Measurements from ENCODE around the gene DNAJA3.
A peak's percentile ranks its signal among the peaks of the same experiment; 100 is the strongest.

The DNAJA3 gene

DNA sequence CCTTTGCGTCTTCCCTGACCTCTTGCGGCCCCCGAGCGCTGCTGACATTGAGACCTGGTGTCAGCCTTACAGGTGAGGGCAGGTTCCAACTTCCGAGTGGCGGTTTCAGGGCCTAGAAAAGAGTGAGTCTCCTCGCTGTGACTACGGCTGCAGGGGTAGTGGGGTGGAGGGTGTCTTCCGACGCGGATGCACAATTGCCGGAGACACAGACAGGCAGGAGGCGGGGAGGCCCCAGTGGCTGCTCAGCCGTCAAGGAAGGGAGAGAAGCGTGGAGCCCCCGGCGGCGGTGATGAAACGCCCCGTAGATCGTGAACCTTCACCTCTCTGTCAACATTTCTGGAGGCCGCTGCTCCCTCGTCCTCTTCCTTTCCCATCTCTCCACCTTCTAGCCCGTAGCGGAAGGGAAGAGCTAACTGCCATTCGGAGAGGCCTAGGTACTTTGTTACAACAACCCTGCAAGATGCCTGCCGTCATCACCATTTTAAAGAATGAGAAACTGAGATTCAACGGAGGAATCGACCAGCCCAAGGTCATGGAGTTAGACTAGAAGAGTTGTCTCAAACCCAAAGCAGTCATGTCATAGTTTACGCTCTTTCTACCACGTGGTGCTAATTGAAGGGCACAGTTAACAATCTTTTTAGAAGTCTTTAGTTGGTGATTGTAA, 485 bp downstream of the DNAJA3 start:
- Mint-ChIP-seq H3K27me3 (ENCODE audit: low read depth) (peaks cover 2% of the 10 kb centered on the region), H3K4me3 (peak overlapping the region; percentile 98), H3K9me3 (no peaks in the 10 kb centered on the region), H3K4me1 (ENCODE audit: low read depth) (peaks cover 20% of the 10 kb centered on the region), H3K36me3 (ENCODE audit: low read depth) (peaks cover 20% of the 10 kb centered on the region), H3K27ac (peak overlapping the region; percentile 100)
- DNase-seq (ENCODE audit: low spot score) = no peak

DNA sequence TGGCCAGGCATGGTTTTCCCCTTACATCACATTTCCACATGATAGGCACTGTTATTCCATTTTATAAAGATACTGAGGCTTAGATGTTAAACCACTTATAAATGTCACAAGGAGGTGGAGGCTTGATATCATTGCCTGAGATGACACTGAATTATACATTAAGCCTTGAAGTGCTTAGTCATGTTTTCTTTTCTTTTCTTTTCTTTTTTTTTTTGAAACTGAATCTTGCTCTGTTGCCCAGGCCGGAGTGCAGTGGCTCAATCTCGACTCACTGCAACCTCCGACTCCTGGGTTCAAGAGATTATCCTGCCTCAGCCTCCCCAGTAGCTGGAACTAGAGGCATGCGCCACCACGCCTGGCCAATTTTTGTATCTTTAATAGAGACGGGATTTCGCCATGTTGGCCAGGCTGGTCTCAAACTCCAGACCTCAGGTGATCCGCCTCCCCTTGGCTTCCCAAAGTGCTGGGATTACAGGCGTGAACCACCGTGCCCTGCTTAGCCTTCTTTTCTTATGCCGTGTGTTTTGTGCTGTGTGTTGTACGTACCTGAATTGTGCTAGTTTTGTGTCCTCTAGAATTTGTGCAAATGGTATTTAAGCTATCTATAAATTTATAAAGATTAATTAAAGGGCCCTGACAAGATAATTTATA, 1.2 kb downstream of the DNAJA3 start:
- H3K4me3 Mint-ChIP-seq = peak overlapping the region; percentile 98
- H3K27me3 Mint-ChIP-seq (ENCODE audit: low read depth) = peaks cover 2% of the 10 kb centered on the region
- peak overlapping the region; percentile 100 for H3K27ac Mint-ChIP-seq
- H3K9me3 Mint-ChIP-seq = no peaks in the 10 kb centered on the region
- DNase-seq (ENCODE audit: low spot score) = no peak
- H3K36me3 Mint-ChIP-seq (ENCODE audit: low read depth) = peaks cover 26% of the 10 kb centered on the region
- peaks cover 20% of the 10 kb centered on the region for H3K4me1 Mint-ChIP-seq (ENCODE audit: low read depth)

DNA sequence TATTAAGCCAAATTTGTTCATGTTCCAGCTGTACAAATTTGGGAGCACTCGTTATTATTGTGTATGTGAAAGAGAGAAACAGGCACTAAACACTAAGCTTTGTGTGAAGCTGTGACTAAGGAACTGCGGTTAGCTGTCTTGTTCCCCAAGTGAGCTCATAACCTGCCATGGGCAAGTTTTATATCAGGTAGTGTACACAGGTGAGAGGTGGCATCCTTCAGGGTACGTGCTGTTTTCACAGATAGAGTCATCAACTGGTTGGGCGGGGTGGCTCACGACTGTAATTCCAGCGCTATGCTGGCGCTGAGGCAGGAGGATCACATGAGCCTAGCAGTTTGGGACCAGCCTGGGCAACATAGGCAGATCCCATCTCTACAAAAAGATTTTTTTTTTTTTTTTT, 2.8 kb downstream of the DNAJA3 start:
- Mint-ChIP-seq H3K27me3 (ENCODE audit: low read depth) (peaks cover 2% of the 10 kb centered on the region), H3K27ac (no peak overlapping the region), H3K4me1 (ENCODE audit: low read depth) (peaks cover 20% of the 10 kb centered on the region), H3K4me3 (peak overlapping the region; percentile 38), H3K36me3 (ENCODE audit: low read depth) (peaks cover 32% of the 10 kb centered on the region), H3K9me3 (no peaks in the 10 kb centered on the region)
- no peak for DNase-seq (ENCODE audit: low spot score)

DNA sequence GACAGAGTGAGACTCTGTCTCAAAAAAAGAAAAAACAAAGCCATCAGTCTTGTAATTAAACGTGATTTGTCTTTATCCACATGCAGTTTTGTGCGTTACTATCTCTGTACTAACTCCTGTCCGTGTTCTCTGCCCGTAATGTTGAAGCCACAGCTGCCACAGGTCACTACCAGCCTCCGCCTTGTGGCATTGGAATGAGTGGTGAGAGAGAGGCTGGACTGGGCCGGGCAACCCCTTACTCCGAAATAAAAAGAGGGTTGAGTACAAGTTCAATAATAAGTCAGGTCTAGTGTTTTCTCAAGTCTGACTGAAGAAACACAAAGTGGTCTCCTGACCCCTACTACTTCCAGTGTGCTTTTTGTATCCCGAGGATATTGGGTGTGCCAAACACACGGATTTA, 5.4 kb downstream of the DNAJA3 start:
- Mint-ChIP-seq H3K27me3 (ENCODE audit: low read depth) (peaks cover 2% of the 10 kb centered on the region), H3K4me3 (no peak overlapping the region), H3K9me3 (no peaks in the 10 kb centered on the region), H3K36me3 (ENCODE audit: low read depth) (peaks cover 45% of the 10 kb centered on the region), H3K27ac (no peak overlapping the region), H3K4me1 (ENCODE audit: low read depth) (peaks cover 15% of the 10 kb centered on the region)
- no peak for DNase-seq (ENCODE audit: low spot score)

DNA sequence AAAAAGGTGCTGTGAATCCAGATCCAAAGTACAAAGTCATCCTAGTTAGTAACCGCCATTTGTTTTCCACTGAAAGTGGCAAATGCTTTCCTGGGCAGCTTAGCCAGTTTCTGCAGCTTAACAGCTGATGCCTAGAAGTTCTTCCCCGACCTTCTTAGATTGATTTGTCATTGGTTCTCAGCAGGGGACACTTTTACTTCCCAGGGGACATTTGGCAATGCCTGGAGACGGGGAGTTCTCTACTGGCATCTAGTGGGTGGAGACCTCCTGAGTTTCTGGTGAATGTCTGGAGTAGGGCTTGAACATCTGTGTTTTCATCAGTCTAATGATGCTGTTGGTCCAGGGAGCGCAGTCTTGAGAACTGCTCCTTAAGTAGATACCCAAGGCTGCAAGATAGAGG, 7.6 kb downstream of the DNAJA3 start:
- DNase-seq (ENCODE audit: low spot score) = no peak
- Mint-ChIP-seq H3K36me3 (ENCODE audit: low read depth) (peaks cover 46% of the 10 kb centered on the region), H3K9me3 (no peaks in the 10 kb centered on the region), H3K27me3 (ENCODE audit: low read depth) (no peaks in the 10 kb centered on the region), H3K4me1 (ENCODE audit: low read depth) (peaks cover 4% of the 10 kb centered on the region), H3K4me3 (no peak overlapping the region), H3K27ac (no peak overlapping the region)

DNA sequence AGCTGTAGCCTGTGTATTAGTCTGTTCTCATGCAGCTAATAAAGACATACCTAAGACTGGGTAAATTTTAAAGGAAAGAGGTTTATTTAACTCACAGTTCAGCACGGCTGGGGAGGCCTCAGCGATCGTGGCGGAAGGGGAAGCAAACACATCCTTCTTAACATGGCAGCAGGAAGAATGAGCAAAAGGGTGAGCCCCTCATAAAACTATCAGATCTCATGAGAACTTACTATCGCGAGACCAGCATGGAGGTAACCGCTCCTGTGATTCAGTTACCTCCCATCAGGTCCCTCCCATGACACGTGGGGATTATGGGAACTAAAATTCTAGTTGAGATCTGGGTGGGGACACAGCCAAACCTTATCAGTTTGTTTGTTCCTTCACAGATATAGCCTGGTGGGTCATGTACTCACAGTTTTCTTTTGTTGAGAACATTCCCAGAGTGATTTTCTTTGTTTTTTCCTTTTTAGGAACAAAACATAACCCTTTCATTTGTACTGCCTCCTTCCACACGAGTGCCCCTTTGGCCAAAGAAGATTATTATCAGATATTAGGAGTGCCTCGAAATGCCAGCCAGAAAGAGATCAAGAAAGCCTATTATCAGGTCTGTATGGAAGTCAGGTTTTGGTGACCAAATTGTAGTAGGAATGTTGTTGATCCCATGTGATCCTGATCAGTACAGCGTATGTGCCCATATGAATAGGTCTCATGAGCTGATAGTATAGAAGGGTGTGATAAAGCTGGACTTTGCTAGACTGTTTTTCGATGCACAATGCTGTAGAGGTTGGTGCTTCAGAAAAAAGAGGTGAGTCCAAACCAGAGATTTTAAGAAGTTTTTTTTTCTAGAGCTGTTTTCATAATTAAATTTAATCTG, 8.5 kb downstream of the DNAJA3 start:
- no peak for DNase-seq (ENCODE audit: low spot score)
- H3K27me3 Mint-ChIP-seq (ENCODE audit: low read depth) = no peaks in the 10 kb centered on the region
- no peak overlapping the region for H3K4me3 Mint-ChIP-seq
- H3K36me3 Mint-ChIP-seq (ENCODE audit: low read depth) = peaks cover 46% of the 10 kb centered on the region
- peaks cover 2% of the 10 kb centered on the region for H3K4me1 Mint-ChIP-seq (ENCODE audit: low read depth)
- H3K9me3 Mint-ChIP-seq = no peaks in the 10 kb centered on the region
- H3K27ac Mint-ChIP-seq = peak overlapping the region; percentile 8

- Mint-ChIP-seq H3K9me3 (no peaks in the 10 kb centered on the region), H3K4me3 (no peak overlapping the region), H3K4me1 (ENCODE audit: low read depth) (peaks cover 2% of the 10 kb centered on the region), H3K36me3 (ENCODE audit: low read depth) (peaks cover 48% of the 10 kb centered on the region), H3K27me3 (ENCODE audit: low read depth) (no peaks in the 10 kb centered on the region), H3K27ac (no peak overlapping the region)
- no peak for DNase-seq (ENCODE audit: low spot score)
Observed at GRCh38 chr16:4435337-4436067, 9.8 kb downstream of the DNAJA3 start.

GRCh38 chr16:4437366-4437765, 11.7 kb downstream of the DNAJA3 start:
- Mint-ChIP-seq H3K27ac (no peak overlapping the region), H3K9me3 (no peaks in the 10 kb centered on the region), H3K27me3 (ENCODE audit: low read depth) (no peaks in the 10 kb centered on the region), H3K4me3 (no peak overlapping the region), H3K4me1 (ENCODE audit: low read depth) (peaks cover 2% of the 10 kb centered on the region), H3K36me3 (ENCODE audit: low read depth) (peaks cover 55% of the 10 kb centered on the region)
- DNase-seq (ENCODE audit: low spot score) = no peak

DNA sequence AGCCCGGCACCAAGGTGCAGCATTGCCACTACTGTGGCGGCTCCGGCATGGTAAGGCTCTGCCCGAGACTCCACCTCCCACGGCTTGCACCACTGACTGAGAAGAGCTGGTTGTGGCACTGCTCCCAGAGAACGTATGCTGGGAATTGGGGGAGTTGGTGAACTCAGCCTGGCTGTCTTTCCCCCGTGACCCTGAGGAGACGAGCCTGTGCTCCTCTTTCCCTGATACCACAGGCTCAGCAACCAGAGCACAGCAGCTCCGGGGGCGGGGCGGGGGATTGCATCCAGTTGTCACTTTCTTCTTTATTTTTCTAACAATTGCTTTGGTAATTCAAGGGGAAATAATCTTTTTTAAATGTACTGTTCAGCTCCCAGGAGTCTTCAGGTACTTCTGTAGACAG, 16.7 kb downstream of the DNAJA3 start:
- Mint-ChIP-seq H3K27ac (no peak overlapping the region), H3K4me3 (no peak overlapping the region), H3K4me1 (ENCODE audit: low read depth) (no peaks in the 10 kb centered on the region), H3K27me3 (ENCODE audit: low read depth) (no peaks in the 10 kb centered on the region), H3K9me3 (no peaks in the 10 kb centered on the region), H3K36me3 (ENCODE audit: low read depth) (peaks cover 62% of the 10 kb centered on the region)
- DNase-seq (ENCODE audit: low spot score) = no peak

GRCh38 chr16:4443271-4443670, 17.6 kb downstream of the DNAJA3 start:
- Mint-ChIP-seq H3K4me3 (no peak overlapping the region), H3K27ac (peak overlapping the region; percentile 27), H3K36me3 (ENCODE audit: low read depth) (peaks cover 61% of the 10 kb centered on the region), H3K9me3 (no peaks in the 10 kb centered on the region), H3K4me1 (ENCODE audit: low read depth) (no peaks in the 10 kb centered on the region), H3K27me3 (ENCODE audit: low read depth) (no peaks in the 10 kb centered on the region)
- no peak for DNase-seq (ENCODE audit: low spot score)

DNA sequence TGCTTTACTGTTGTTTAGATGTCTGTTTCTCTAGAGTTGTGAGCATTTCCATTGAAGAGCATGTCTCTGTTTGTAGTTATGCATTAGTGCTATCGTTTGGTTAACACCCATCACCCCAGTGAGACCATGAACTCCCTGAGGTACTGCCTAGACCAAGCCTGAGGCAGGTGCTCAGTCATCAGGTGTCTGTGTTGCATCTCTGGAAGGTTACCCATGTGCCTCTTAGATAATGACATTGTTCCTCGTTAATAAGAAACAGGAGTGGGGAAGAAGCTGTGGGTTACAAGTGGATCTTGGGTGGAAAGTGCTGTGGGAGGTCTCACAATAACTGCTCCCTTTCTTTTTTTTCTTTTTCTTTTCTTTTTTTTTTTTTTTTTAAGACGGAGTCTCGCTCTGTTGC, 18.3 kb downstream of the DNAJA3 start:
- Mint-ChIP-seq H3K27me3 (ENCODE audit: low read depth) (no peaks in the 10 kb centered on the region), H3K4me3 (no peak overlapping the region), H3K4me1 (ENCODE audit: low read depth) (no peaks in the 10 kb centered on the region), H3K9me3 (no peaks in the 10 kb centered on the region), H3K36me3 (ENCODE audit: low read depth) (peaks cover 61% of the 10 kb centered on the region), H3K27ac (no peak overlapping the region)
- no peak for DNase-seq (ENCODE audit: low spot score)

DNA sequence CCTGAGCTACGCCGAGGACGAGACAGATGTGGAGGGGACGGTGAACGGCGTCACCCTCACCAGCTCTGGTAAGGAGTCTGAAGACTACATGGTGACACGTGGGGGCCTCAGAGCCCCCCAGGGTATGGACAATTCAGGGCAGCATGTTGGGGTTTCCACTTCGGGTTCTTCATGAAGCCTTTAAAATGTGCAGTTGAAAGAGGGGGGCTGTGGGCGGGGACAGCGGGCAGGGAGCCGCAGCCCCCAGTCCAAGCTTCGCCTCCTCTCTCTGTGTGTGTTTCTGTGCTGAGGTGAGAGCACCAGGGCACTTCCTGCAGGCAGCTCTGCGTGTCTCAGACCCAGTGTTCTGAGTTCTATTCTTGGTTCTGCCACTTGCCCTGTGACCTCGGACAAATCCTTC, 24.8 kb downstream of the DNAJA3 start:
- H3K4me1 Mint-ChIP-seq (ENCODE audit: low read depth) = no peaks in the 10 kb centered on the region
- H3K27me3 Mint-ChIP-seq (ENCODE audit: low read depth) = no peaks in the 10 kb centered on the region
- H3K4me3 Mint-ChIP-seq = no peak overlapping the region
- H3K36me3 Mint-ChIP-seq (ENCODE audit: low read depth) = peaks cover 40% of the 10 kb centered on the region
- no peak overlapping the region for H3K27ac Mint-ChIP-seq
- H3K9me3 Mint-ChIP-seq = no peaks in the 10 kb centered on the region
- DNase-seq (ENCODE audit: low spot score) = no peak

DNA sequence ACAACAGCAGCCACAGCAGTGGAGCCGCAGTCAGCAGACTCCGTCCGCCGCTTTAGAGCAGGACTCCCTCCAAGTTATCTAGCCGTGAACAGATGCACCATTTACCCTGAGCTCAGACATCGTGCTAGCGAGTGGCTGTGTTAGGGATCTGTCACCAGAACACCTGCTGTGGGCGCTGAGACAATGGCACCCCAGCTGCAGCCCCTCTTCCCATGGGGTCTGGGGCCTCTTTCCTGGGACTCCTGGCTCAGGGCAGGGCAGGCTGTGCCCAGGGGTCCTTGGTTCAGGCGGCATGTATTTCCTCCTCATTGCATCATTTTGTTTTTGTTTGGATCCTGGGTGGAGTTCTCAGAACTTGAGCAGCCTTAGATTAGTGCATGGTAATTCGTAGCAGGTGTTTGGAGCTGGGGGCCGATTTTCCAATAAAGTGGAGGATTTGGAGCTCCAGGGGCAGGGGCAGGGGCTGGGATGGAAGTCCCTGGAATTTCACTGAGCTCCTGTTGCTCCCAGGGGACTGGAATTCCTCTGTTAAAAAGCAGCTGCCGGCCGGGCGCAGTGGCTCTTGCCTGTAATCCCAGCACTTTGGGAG, 25.4 kb downstream of the DNAJA3 start:
- Mint-ChIP-seq H3K4me1 (ENCODE audit: low read depth) (no peaks in the 10 kb centered on the region), H3K4me3 (no peak overlapping the region), H3K9me3 (no peaks in the 10 kb centered on the region), H3K27ac (no peak overlapping the region), H3K27me3 (ENCODE audit: low read depth) (no peaks in the 10 kb centered on the region), H3K36me3 (ENCODE audit: low read depth) (peaks cover 42% of the 10 kb centered on the region)
- DNase-seq (ENCODE audit: low spot score) = no peak

All from T-helper 2 cell treated with Interferon-gamma antibody and Interleukin-4, amounts not matched to agents 5 μg/mL and 100 μg/mL, for 36 hours (primary cell).